ENCODE results near the gene WDR83. TPM values are rescaled to one million over a fixed set of nuclear protein-coding genes. Genes with fewer than 3 reads are reported as not detected.
"Not testable (repeated sequence)": the region's sequence is repeated elsewhere in the genome, so short reads cannot be mapped to it uniquely, and the experiment has no call there.

Gene WDR83
- total RNA-seq, 1 donor from 2014 or later = 27.1 TPM

- intact Hi-C loops (cut with micrococcal nuclease) = loop anchor here (1.0 kb wide), 7 partner anchors 15 to 1191 kb away; partner anchors contain the start of genes DHPS, GET3, RNASEH2A and ZNF653
- Mint-ChIP-seq H3K27me3 (ENCODE audit: insufficient read depth) (no peaks in the 10 kb centered on the region), H3K27ac (peak within 1 kb of the TSS; percentile 93)
Observed at GRCh38 chr19:12696366-12697335, 30.0 kb downstream of the WDR83 start, which contains the start of gene FBXW9. Gene FBXW9 (minus strand): TSS chr19:12696631. CDS start chr19:12696581, 50 bp downstream.

GRCh38 chr19:12697425-12697824, 30.8 kb downstream of the WDR83 start:
- intact Hi-C loops (cut with micrococcal nuclease); H3K27me3 Mint-ChIP-seq (ENCODE audit: insufficient read depth); H3K9me3 Mint-ChIP-seq; H3K27ac Mint-ChIP-seq; DNase-seq (ENCODE audit: low spot score): not testable (repeated sequence)
- Mint-ChIP-seq H3K4me1 (ENCODE audit: low read depth) (peaks cover 11% of the 10 kb centered on the region), H3K4me3 (peak overlapping the region; percentile 56), H3K36me3 (ENCODE audit: low read depth) (peaks cover 19% of the 10 kb centered on the region)

More at GRCh38 chr19:12696366-12697335, 30.0 kb downstream of the WDR83 start, which contains the start of gene FBXW9:
- H3K9me3 Mint-ChIP-seq = no peaks in the 10 kb centered on the region
- DNase-seq (ENCODE audit: low spot score) = peak; percentile 94
- H3K36me3 Mint-ChIP-seq (ENCODE audit: low read depth) = peaks cover 19% of the 10 kb centered on the region
- H3K4me1 Mint-ChIP-seq (ENCODE audit: low read depth) = peaks cover 11% of the 10 kb centered on the region
- peak within 1 kb of the TSS; percentile 89 for H3K4me3 Mint-ChIP-seq

GRCh38 chr19:12698138-12698537, 31.5 kb downstream of the WDR83 start:
- intact Hi-C loops (cut with micrococcal nuclease) = no loop called here
- peaks cover 11% of the 10 kb centered on the region for H3K4me1 Mint-ChIP-seq (ENCODE audit: low read depth)
- H3K4me3 Mint-ChIP-seq = peak overlapping the region; percentile 79
- H3K27ac Mint-ChIP-seq = peak overlapping the region; percentile 65
- H3K27me3 Mint-ChIP-seq (ENCODE audit: insufficient read depth) = no peaks in the 10 kb centered on the region
- no peaks in the 10 kb centered on the region for H3K9me3 Mint-ChIP-seq
- DNase-seq (ENCODE audit: low spot score) = no peak
- peaks cover 22% of the 10 kb centered on the region for H3K36me3 Mint-ChIP-seq (ENCODE audit: low read depth)

GRCh38 chr19:12701596-12702282, 35.1 kb downstream of the WDR83 start:
- no peak for DNase-seq (ENCODE audit: low spot score)
- Mint-ChIP-seq H3K9me3 (no peaks in the 10 kb centered on the region), H3K27me3 (ENCODE audit: insufficient read depth) (no peaks in the 10 kb centered on the region), H3K27ac (no peak overlapping the region), H3K4me1 (ENCODE audit: low read depth) (peaks cover 7% of the 10 kb centered on the region), H3K36me3 (ENCODE audit: low read depth) (peaks cover 41% of the 10 kb centered on the region), H3K4me3 (no peak overlapping the region)
- intact Hi-C loops (cut with micrococcal nuclease) = no loop called here

- Mint-ChIP-seq H3K27ac (no peak overlapping the region), H3K4me3 (no peak overlapping the region), H3K27me3 (ENCODE audit: insufficient read depth) (no peaks in the 10 kb centered on the region), H3K9me3 (no peaks in the 10 kb centered on the region), H3K36me3 (ENCODE audit: low read depth) (peaks cover 40% of the 10 kb centered on the region), H3K4me1 (ENCODE audit: low read depth) (peaks cover 4% of the 10 kb centered on the region)
- no peak for DNase-seq (ENCODE audit: low spot score)
- intact Hi-C loops (cut with micrococcal nuclease) = no loop called here
Observed at GRCh38 chr19:12703046-12703445, 36.4 kb downstream of the WDR83 start.

GRCh38 chr19:12705169-12705568, 38.6 kb downstream of the WDR83 start:
- no peak overlapping the region for H3K27ac Mint-ChIP-seq
- H3K9me3 Mint-ChIP-seq = no peaks in the 10 kb centered on the region
- no peak for DNase-seq (ENCODE audit: low spot score)
- H3K36me3 Mint-ChIP-seq (ENCODE audit: low read depth) = peaks cover 36% of the 10 kb centered on the region
- intact Hi-C loops (cut with micrococcal nuclease) = no loop called here
- no peaks in the 10 kb centered on the region for H3K27me3 Mint-ChIP-seq (ENCODE audit: insufficient read depth)
- H3K4me3 Mint-ChIP-seq = no peak overlapping the region
- no peaks in the 10 kb centered on the region for H3K4me1 Mint-ChIP-seq (ENCODE audit: low read depth)

- intact Hi-C loops (cut with micrococcal nuclease) = no loop called here
- DNase-seq (ENCODE audit: low spot score) = no peak
- Mint-ChIP-seq H3K9me3 (no peaks in the 10 kb centered on the region), H3K4me1 (ENCODE audit: low read depth) (no peaks in the 10 kb centered on the region), H3K36me3 (ENCODE audit: low read depth) (peaks cover 40% of the 10 kb centered on the region), H3K27ac (no peak overlapping the region), H3K27me3 (ENCODE audit: insufficient read depth) (no peaks in the 10 kb centered on the region), H3K4me3 (no peak overlapping the region)
Observed at GRCh38 chr19:12705654-12706331, 39.2 kb downstream of the WDR83 start.

GRCh38 chr19:12706332-12706718, 39.7 kb downstream of the WDR83 start:
- no peaks in the 10 kb centered on the region for H3K4me1 Mint-ChIP-seq (ENCODE audit: low read depth)
- H3K27me3 Mint-ChIP-seq (ENCODE audit: insufficient read depth) = no peaks in the 10 kb centered on the region
- H3K27ac Mint-ChIP-seq = no peak overlapping the region
- no peaks in the 10 kb centered on the region for H3K9me3 Mint-ChIP-seq
- peaks cover 40% of the 10 kb centered on the region for H3K36me3 Mint-ChIP-seq (ENCODE audit: low read depth)
- no peak for DNase-seq (ENCODE audit: low spot score)
- intact Hi-C loops (cut with micrococcal nuclease) = no loop called here
- H3K4me3 Mint-ChIP-seq = no peak overlapping the region

GRCh38 chr19:12708641-12709040, 42.0 kb downstream of the WDR83 start:
- DNase-seq (ENCODE audit: low spot score) = no peak
- Mint-ChIP-seq H3K27ac (no peak overlapping the region), H3K27me3 (ENCODE audit: insufficient read depth) (no peaks in the 10 kb centered on the region), H3K9me3 (no peaks in the 10 kb centered on the region), H3K36me3 (ENCODE audit: low read depth) (peaks cover 40% of the 10 kb centered on the region), H3K4me1 (ENCODE audit: low read depth) (no peaks in the 10 kb centered on the region), H3K4me3 (no peak overlapping the region)
- intact Hi-C loops (cut with micrococcal nuclease) = no loop called here

- no peaks in the 10 kb centered on the region for H3K27me3 Mint-ChIP-seq (ENCODE audit: insufficient read depth)
- no peaks in the 10 kb centered on the region for H3K4me1 Mint-ChIP-seq (ENCODE audit: low read depth)
- DNase-seq (ENCODE audit: low spot score) = no peak
- intact Hi-C loops (cut with micrococcal nuclease) = no loop called here
- no peak overlapping the region for H3K4me3 Mint-ChIP-seq
- H3K27ac Mint-ChIP-seq = no peak overlapping the region
- no peaks in the 10 kb centered on the region for H3K9me3 Mint-ChIP-seq
- H3K36me3 Mint-ChIP-seq (ENCODE audit: low read depth) = peaks cover 34% of the 10 kb centered on the region
Observed at GRCh38 chr19:12711187-12711586, 44.6 kb downstream of the WDR83 start.

- H3K27ac Mint-ChIP-seq; DNase-seq (ENCODE audit: low spot score); intact Hi-C loops (cut with micrococcal nuclease); H3K9me3 Mint-ChIP-seq; H3K4me1 Mint-ChIP-seq (ENCODE audit: low read depth); H3K4me3 Mint-ChIP-seq; H3K27me3 Mint-ChIP-seq (ENCODE audit: insufficient read depth): not testable (repeated sequence)
- H3K36me3 Mint-ChIP-seq (ENCODE audit: low read depth) = peaks cover 36% of the 10 kb centered on the region
Observed at GRCh38 chr19:12712077-12712476, 45.5 kb downstream of the WDR83 start.

- peaks cover 36% of the 10 kb centered on the region for H3K36me3 Mint-ChIP-seq (ENCODE audit: low read depth)
Observed at GRCh38 chr19:12713304-12713703, 46.7 kb downstream of the WDR83 start.

More at GRCh38 chr19:12713304-12713703, 46.7 kb downstream of the WDR83 start:
- H3K4me1 Mint-ChIP-seq (ENCODE audit: low read depth); H3K27me3 Mint-ChIP-seq (ENCODE audit: insufficient read depth); H3K27ac Mint-ChIP-seq; H3K9me3 Mint-ChIP-seq; H3K4me3 Mint-ChIP-seq; intact Hi-C loops (cut with micrococcal nuclease); DNase-seq (ENCODE audit: low spot score): not testable (repeated sequence)
